ENCODE measurements around the gene SLC25A4.

The SLC25A4 gene

GRCh38 chr4:185138161-185138560 is 4.9 kb upstream of the SLC25A4 start:
- no peak for ATAC-seq
- TF ChIP-seq TCF4 (CRISPR knock-in tag; IDR thresholded peaks at IDR 0.05; ENCODE audit: borderline replicate concordance) (no peak), CREB5 (CRISPR knock-in tag; IDR thresholded peaks at IDR 0.05; ENCODE audit: low read depth) (no peak), ZNF565 (CRISPR knock-in tag; conservative IDR thresholded peaks at IDR 0.05; ENCODE audit: low read depth) (no peak), GLIS3 (CRISPR knock-in tag; IDR thresholded peaks at IDR 0.05) (no peak), ZC3H10 (CRISPR knock-in tag; IDR thresholded peaks at IDR 0.05) (no peak), TSHZ2 (CRISPR knock-in tag; IDR thresholded peaks at IDR 0.05) (no peak), CSDC2 (CRISPR knock-in tag; IDR thresholded peaks at IDR 0.05) (no peak), ZFP3 (CRISPR knock-in tag; IDR thresholded peaks at IDR 0.05) (no peak), ESRRG (CRISPR knock-in tag; IDR thresholded peaks at IDR 0.05) (no peak), PATZ1 (CRISPR knock-in tag; IDR thresholded peaks at IDR 0.05; ENCODE audit: borderline replicate concordance) (no peak), ZNF70 (CRISPR knock-in tag; IDR thresholded peaks at IDR 0.05) (no peak), ZNF8 (CRISPR knock-in tag; IDR thresholded peaks at IDR 0.05) (no peak), OSR1 (CRISPR knock-in tag; IDR thresholded peaks at IDR 0.05) (no peak), TOX (CRISPR knock-in tag; IDR thresholded peaks at IDR 0.05; ENCODE audit: borderline replicate concordance) (no peak), SNAI2 (CRISPR knock-in tag; IDR thresholded peaks at IDR 0.05) (no peak), RARB (CRISPR knock-in tag; IDR thresholded peaks at IDR 0.05) (no peak)

- ATAC-seq = no peak
- TF ChIP-seq ZC3H10 (CRISPR knock-in tag; IDR thresholded peaks at IDR 0.05) = no peak
Measured at GRCh38 chr4:185139736-185140135, 3.3 kb upstream of the SLC25A4 start.

GRCh38 chr4:185141777-185142176 is 1.3 kb upstream of the SLC25A4 start:
- no peak for TF ChIP-seq CSDC2 (CRISPR knock-in tag; IDR thresholded peaks at IDR 0.05)
- no peak for ATAC-seq

- no peak for TF ChIP-seq ARNTL (CRISPR knock-in tag; IDR thresholded peaks at IDR 0.05; ENCODE audit: borderline replicate concordance, low read depth)
- no peak for TF ChIP-seq CREB5 (CRISPR knock-in tag; IDR thresholded peaks at IDR 0.05; ENCODE audit: low read depth)
- TF ChIP-seq SNAI2 (CRISPR knock-in tag; IDR thresholded peaks at IDR 0.05) = no peak
- no peak for TF ChIP-seq ESRRG (CRISPR knock-in tag; IDR thresholded peaks at IDR 0.05)
- TF ChIP-seq CSDC2 (CRISPR knock-in tag; IDR thresholded peaks at IDR 0.05) = no peak
- no peak for TF ChIP-seq POU6F1 (CRISPR knock-in tag; IDR thresholded peaks at IDR 0.05; ENCODE audit: borderline replicate concordance, low read depth)
- no peak for TF ChIP-seq PATZ1 (CRISPR knock-in tag; IDR thresholded peaks at IDR 0.05; ENCODE audit: borderline replicate concordance)
- no peak for TF ChIP-seq ZFP30 (CRISPR knock-in tag; IDR thresholded peaks at IDR 0.05)
- TF ChIP-seq ZNF8 (CRISPR knock-in tag; IDR thresholded peaks at IDR 0.05) = no peak
- TF ChIP-seq BACH2 (CRISPR knock-in tag; IDR thresholded peaks at IDR 0.05; ENCODE audit: borderline replicate concordance) = no peak
- TF ChIP-seq GLIS3 (CRISPR knock-in tag; IDR thresholded peaks at IDR 0.05) = no peak
- TF ChIP-seq PPARA (CRISPR knock-in tag; IDR thresholded peaks at IDR 0.05; ENCODE audit: borderline replicate concordance) = no peak
- no peak for TF ChIP-seq TCF4 (CRISPR knock-in tag; IDR thresholded peaks at IDR 0.05; ENCODE audit: borderline replicate concordance)
- ATAC-seq = no peak
Measured at GRCh38 chr4:185142564-185142911, 528 bp upstream of the SLC25A4 start.

All from SK-N-SH treated with all-trans-retinoic acid at 6 μM for 48 hours (cell line).